Measurements from ENCODE around the gene NFIB.

The NFIB gene

DNA sequence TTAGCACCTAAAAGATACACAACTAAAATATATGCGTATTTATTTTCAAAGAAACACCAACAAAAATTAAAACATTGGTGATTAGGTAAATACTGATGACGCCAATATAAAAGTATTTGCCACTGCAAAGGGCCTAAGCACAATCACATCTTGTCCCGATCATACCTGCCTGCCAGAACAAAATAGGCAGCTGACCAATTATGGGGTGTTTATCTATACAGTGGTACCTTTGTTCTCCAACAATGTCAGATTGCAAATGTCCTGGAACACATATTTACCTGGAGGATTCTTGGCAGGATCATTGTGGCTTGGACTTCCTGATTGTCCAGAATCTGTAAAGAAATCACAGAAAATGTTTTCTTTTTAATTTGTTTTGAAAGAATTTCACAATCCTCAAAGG is 134.5 kb downstream of the NFIB start:
- no peak overlapping the region for H3K4me3 ChIP-seq (ENCODE audit: low read depth, low read length)
- no peak for DNase-seq
- H3K36me3 ChIP-seq, result no peaks in the 10 kb centered on the region
- TF ChIP-seq, protein P1, sequence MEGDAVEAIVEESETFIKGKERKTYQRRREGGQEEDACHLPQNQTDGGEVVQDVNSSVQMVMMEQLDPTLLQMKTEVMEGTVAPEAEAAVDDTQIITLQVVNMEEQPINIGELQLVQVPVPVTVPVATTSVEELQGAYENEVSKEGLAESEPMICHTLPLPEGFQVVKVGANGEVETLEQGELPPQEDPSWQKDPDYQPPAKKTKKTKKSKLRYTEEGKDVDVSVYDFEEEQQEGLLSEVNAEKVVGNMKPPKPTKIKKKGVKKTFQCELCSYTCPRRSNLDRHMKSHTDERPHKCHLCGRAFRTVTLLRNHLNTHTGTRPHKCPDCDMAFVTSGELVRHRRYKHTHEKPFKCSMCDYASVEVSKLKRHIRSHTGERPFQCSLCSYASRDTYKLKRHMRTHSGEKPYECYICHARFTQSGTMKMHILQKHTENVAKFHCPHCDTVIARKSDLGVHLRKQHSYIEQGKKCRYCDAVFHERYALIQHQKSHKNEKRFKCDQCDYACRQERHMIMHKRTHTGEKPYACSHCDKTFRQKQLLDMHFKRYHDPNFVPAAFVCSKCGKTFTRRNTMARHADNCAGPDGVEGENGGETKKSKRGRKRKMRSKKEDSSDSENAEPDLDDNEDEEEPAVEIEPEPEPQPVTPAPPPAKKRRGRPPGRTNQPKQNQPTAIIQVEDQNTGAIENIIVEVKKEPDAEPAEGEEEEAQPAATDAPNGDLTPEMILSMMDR (IDR thresholded peaks at IDR 0.05; ENCODE audit: low read depth, low read length), result no peak
- no peak overlapping the region for H3K27ac ChIP-seq
- H3K9me3 ChIP-seq (ENCODE audit: severe bottlenecking), result no peaks in the 10 kb centered on the region
- H3K27me3 ChIP-seq (ENCODE audit: insufficient read depth, low read depth, severe bottlenecking), result no peaks in the 10 kb centered on the region

DNA sequence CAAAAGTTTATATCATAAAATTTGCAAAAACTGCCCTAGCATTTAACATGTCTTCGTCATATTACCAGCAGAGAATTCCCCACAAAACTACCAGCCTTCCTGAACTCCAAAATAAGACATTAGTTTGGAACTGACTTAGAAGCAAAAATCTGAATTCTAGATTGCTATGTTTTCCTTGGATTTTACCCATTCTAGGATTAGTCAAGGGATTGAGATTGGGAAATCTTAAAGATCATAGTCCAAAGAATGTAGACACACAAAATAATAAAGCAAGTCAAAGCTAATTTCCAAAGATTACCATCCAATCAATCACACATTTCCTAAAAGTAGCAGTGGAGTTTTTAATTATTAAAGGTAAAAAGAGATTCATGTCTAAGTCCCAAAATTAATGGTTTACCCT is 138.2 kb downstream of the NFIB start:
- DNase-seq, result no peak
- H3K36me3 ChIP-seq, result no peaks in the 10 kb centered on the region
- TF ChIP-seq, protein P1 (IDR thresholded peaks at IDR 0.05; ENCODE audit: low read depth, low read length), result no peak

DNA sequence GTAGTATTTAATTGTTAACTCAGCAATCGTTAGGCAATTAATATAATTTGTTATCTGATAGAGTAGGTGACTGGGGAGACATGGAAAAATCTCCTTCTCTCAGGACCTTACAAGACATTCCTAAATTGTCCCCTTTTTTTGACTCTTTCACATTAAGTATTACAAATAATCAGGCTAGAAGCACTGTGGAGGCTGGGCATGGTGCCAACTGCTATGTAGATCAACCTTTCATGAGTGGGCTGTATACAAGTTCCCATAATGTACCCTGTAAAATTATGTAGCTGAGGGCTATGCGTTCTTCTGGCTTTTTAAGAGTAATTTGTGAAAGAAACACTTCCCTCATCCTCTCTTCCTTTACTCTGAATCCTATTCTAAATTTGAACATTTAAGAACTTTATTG is 140.2 kb downstream of the NFIB start:
- H3K27ac ChIP-seq, result no peak overlapping the region
- TF ChIP-seq, protein P1 (IDR thresholded peaks at IDR 0.05; ENCODE audit: low read depth, low read length), result no peak
- no peak overlapping the region for H3K4me3 ChIP-seq (ENCODE audit: low read depth, low read length)
- H3K9me3 ChIP-seq (ENCODE audit: severe bottlenecking), result no peaks in the 10 kb centered on the region
- no peaks in the 10 kb centered on the region for H3K27me3 ChIP-seq (ENCODE audit: insufficient read depth, low read depth, severe bottlenecking)
- DNase-seq, result no peak
- no peaks in the 10 kb centered on the region for H3K36me3 ChIP-seq

More for the DNA sequence above, 138.2 kb downstream of the NFIB start:
- Histone ChIP-seq H3K27me3 (ENCODE audit: insufficient read depth, low read depth, severe bottlenecking) (no peaks in the 10 kb centered on the region), H3K4me3 (ENCODE audit: low read depth, low read length) (no peak overlapping the region), H3K9me3 (ENCODE audit: severe bottlenecking) (no peaks in the 10 kb centered on the region), H3K27ac (no peak overlapping the region)

DNA sequence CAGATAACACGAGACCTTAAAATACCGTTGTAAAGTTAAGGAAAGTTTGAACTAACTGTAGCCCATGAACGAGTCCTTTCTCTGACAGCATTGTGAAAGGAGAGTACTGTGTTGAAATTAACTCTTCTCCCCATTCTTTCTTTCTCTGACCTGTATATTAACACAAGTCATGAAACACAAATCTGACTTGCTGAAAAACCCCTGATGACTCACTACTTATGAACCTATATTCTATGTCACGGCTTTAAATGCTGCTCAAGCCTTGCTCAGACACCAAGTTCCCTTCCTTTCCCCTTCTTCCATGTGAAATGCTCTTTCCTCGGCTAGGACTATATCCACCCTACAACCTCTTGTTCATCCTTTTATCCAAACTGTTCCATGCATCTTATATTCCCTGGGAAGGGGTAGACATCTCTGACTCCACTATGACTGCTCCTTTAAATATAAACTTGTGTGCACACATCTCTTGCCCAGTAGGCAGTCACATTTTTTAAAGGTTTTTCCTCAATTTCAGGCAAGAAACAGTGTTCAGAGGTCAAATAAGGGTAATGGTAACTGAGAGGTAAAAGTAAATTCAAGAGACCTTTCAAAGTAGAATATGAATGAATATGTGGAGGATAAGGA is 142.9 kb downstream of the NFIB start:
- H3K36me3 ChIP-seq, result no peaks in the 10 kb centered on the region
- no peaks in the 10 kb centered on the region for H3K27me3 ChIP-seq (ENCODE audit: insufficient read depth, low read depth, severe bottlenecking)
- no peak overlapping the region for H3K4me3 ChIP-seq (ENCODE audit: low read depth, low read length)
- H3K9me3 ChIP-seq (ENCODE audit: severe bottlenecking), result no peaks in the 10 kb centered on the region
- no peak overlapping the region for H3K27ac ChIP-seq
- TF ChIP-seq, protein P1 (IDR thresholded peaks at IDR 0.05; ENCODE audit: low read depth, low read length), result no peak
- no peak for DNase-seq

DNA sequence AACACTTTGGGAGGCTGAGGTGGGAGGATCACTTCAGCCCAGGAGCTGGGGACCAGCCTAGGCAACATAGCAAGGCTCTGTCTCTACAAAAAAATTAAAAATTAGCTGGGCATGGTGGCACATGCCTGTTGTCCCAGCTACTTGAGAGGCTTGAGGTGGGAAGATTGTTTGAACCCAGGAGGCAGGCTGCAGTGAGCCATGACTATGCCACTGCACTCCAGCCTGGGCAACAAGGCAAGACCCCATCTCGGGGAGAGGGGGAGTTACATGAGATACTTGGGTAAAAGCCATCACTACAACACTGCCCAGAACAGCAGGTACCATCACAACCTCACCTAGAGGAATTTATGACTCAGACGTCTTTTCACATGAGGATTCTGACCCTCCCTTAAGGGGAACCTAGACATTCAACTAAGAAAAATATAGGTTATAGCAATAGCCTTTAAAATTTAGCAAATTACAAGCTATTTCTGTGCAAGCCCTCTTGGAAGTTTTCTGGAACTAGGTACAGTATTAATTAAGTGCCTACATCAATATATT is 143.5 kb downstream of the NFIB start:
- Histone ChIP-seq H3K27ac (no peak overlapping the region), H3K4me3 (ENCODE audit: low read depth, low read length) (no peak overlapping the region), H3K27me3 (ENCODE audit: insufficient read depth, low read depth, severe bottlenecking) (no peaks in the 10 kb centered on the region), H3K36me3 (no peaks in the 10 kb centered on the region), H3K9me3 (ENCODE audit: severe bottlenecking) (no peaks in the 10 kb centered on the region)
- TF ChIP-seq, protein P1 (IDR thresholded peaks at IDR 0.05; ENCODE audit: low read depth, low read length), result no peak
- no peak for DNase-seq

DNA sequence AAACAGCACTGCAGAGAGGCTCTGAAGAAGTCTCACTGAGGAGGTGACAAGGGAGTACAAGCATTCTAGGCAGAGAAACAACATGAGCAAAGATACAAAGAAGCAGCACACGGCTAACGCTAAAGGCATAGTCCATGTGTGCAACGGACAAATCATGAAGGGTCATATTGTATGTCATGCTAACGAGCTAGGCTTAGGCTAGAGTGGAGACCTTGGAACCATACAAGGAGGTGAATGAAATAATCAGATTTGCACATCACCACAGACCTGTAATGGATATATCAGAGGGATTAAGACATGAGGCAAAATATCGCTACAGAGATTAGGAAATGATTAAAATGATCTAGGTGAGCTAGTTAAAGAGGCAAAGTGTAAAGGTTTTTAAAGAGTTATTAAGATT is 145.6 kb downstream of the NFIB start:
- H3K27me3 ChIP-seq (ENCODE audit: insufficient read depth, low read depth, severe bottlenecking), result no peaks in the 10 kb centered on the region

More for the DNA sequence above, 145.6 kb downstream of the NFIB start:
- DNase-seq, result no peak
- H3K4me3 ChIP-seq (ENCODE audit: low read depth, low read length), result no peak overlapping the region
- no peaks in the 10 kb centered on the region for H3K36me3 ChIP-seq
- no peak overlapping the region for H3K27ac ChIP-seq
- H3K9me3 ChIP-seq (ENCODE audit: severe bottlenecking), result no peaks in the 10 kb centered on the region
- TF ChIP-seq, protein P1 (IDR thresholded peaks at IDR 0.05; ENCODE audit: low read depth, low read length), result no peak

All from WERI-Rb-1 (cell line).